HPDE6-E6E7 (cell line): ENCODE measurements around the gene IFNL4.
"Not testable (repeated sequence)": the region's sequence is repeated elsewhere in the genome, so short reads cannot be mapped to it uniquely, and the experiment has no call there.

ENCODE experiments used
- DNase-seq: peaks from one replicate; pipeline ENCODE4 v3.0.0; 2011; ENCODE audit warnings: missing footprints; ENCODE audit errors: extremely low spot score

IFNL4 gene

GRCh38 chr19:39223703-39224279, 24.9 kb downstream of the IFNL4 start:
- DNase-seq, result peak; percentile 48

GRCh38 chr19:39219108-39219507, 29.5 kb downstream of the IFNL4 start:
- DNase-seq, result not testable (repeated sequence)

DNA sequence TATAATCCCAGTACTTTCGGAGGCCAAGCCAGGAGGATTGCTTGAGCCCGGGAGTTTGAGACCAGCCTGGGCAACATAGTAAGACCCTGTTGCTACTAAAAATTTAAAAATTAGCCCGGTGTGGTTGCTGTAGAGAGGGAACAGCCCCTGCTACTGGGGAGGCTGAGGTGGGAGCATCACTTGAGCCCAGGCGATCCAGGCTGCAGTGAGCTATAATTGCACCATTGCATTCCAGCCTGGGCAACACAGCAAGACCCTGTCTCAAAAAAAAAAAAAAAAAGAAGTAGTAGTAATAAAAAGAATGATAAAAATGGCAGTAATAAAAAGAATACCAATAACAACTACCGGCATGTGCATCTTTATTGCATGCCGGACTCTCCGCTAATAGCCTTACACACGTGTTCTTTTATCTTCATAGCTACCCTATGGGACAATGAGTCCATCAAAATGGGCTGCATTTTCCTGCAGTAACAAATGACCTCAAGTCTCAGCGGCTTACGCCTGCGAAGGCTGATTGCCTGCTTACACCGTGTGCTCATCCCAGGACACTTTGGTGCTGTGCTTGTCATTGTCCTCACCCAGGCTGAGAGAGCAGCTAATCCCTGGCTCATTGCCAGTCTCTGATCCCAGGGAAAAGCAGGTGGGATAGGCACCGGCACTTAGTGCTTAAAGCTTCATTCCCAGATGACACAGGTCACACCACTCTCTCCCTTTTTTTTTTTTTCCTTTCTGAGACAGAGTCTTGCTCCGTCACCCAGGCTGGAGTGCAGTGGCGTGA, 30.2 kb downstream of the IFNL4 start:
- DNase-seq, result no peak

DNA sequence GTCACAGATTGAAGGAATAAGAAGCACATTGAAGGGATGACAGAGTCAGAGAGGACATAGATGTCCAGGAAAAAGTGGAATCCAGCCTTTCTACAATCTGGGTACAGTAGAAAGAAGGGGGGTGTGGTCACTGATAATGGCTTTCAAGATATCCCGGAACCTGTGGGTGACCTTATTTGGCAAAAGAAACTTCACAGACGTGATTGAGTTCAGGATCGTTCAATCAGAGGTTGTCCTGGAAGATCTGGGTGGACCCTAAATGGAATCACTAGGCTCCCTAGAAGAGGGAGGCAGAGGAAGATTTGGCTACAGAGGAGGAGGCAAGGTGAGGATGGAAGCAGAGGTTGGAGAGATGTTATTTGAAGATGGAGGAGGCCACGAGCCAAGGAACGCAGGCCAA, 31.6 kb downstream of the IFNL4 start:
- no peak for DNase-seq

GRCh38 chr19:39215323-39215722, 33.3 kb downstream of the IFNL4 start:
- DNase-seq, result not testable (repeated sequence)

DNA sequence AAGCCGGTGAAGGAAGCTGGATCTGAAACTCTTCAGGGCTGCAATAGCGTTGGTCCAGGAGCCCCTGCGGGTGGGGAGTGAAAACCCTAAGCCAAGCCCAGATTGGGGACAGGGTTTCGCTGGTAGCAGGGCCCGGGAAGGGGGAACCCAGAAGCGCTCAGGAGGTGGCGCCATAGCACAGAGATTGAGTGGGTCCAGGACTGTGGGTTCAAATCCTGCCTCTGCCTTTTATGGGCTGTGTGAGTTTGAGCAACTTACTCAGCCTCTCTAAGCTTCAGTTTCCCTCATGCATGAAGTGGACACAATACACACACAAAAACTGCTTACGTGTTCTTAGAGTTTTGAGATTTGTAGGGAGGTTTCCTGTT, 36.3 kb downstream of the IFNL4 start:
- DNase-seq, result no peak

DNA sequence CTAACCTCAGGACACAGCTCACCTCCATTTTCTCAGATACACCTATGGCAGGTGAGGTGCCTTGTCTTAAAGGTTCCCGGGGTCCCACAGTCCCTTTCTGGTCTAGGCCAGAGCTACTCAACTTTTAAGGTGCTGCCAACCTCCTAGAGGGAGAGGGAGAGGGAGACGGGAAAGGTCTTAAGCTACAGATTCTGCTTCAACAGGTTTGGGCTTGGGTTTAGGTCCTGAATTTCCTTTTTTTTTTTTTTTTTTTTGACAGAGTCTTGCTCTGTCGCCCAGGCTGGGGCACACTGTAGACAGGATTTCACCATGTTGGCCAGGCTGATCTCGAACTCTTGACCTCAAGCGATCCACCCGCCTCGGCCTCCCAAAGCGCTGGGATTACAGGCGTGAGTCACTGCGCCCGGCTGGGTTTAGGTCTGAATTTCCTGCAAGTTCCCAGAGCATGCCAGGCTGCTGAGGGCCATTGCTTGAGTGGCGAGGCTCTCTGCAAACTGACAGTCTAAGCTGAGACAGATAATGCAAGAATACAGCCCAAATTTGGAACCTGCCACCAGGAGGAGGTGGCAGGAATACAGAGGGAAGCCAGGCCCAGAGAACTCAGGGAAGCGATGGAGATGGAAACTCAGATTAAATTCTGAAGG, 36.8 kb downstream of the IFNL4 start:
- no peak for DNase-seq

DNA sequence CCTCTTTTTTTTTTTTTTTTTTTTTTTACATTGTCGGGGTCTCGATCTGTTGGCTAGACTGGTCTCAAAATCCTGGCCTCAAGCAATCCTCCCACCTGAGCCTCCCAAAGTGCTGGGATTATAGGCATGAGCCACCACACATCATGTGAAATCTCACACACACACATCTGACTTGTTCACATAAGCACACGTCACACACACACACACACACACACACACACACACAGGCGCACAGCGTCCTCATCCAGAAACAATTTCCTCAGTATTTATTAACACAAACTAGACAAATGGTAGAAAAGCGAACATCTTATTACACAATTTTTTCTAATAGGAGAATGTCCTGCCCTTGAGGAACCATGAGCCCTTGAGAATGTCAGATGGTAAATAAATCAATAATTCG, 39.5 kb downstream of the IFNL4 start:
- DNase-seq, result no peak

- DNase-seq, result no peak
These were observed 40.4 kb downstream of the IFNL4 start for GRCh38 chr19:39208175-39208795.

GRCh38 chr19:39207293-39207836, 41.3 kb downstream of the IFNL4 start:
- DNase-seq, result no peak

- no peak for DNase-seq
These were observed 42.5 kb downstream of the IFNL4 start for GRCh38 chr19:39206122-39206521.

- no peak for DNase-seq
These were observed 43.2 kb downstream of the IFNL4 start for GRCh38 chr19:39205449-39205764.

GRCh38 chr19:39203372-39204341, 45.0 kb downstream of the IFNL4 start, which contains the start of gene SYCN:
Gene SYCN, minus strand, starts transcription at chr19:39204263. Its CDS starts 9 bp downstream, at chr19:39204254.
- DNase-seq, result no peak

- no peak for DNase-seq
These were observed 45.7 kb downstream of the IFNL4 start for GRCh38 chr19:39202998-39203355.

GRCh38 chr19:39200803-39201115, 47.9 kb downstream of the IFNL4 start:
- DNase-seq, result no peak

- no peak for DNase-seq
These were observed 48.4 kb downstream of the IFNL4 start for GRCh38 chr19:39200066-39200802.

- no peak for DNase-seq
These were observed 49.6 kb downstream of the IFNL4 start for GRCh38 chr19:39199025-39199424.

DNA sequence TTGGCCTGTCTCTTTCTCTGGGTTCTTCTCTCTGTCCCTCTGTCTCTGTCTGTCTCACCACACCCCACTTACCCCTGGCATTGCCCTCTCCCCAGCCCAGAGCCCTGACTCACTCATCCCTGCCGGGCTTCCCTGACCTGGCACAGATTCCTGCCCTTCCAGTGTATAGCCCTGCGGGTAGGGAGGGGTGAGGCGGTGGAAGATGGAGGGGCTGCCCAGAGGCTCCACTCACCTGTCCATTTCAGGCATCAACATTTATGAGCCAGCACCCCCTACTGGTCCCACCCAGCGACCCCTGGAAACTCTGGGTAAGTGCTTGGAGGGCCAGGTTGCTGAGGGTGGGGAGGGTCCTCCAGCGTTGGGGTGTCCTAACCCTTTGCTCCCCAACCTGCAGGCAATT, 50.8 kb downstream of the IFNL4 start:
- DNase-seq, result no peak

GRCh38 chr19:39196860-39197562, 51.6 kb downstream of the IFNL4 start, which contains the start of gene NCCRP1:
Gene NCCRP1, plus strand, starts transcription at chr19:39196964. Its CDS starts 19 bp downstream, at chr19:39196983.
- no peak for DNase-seq

DNA sequence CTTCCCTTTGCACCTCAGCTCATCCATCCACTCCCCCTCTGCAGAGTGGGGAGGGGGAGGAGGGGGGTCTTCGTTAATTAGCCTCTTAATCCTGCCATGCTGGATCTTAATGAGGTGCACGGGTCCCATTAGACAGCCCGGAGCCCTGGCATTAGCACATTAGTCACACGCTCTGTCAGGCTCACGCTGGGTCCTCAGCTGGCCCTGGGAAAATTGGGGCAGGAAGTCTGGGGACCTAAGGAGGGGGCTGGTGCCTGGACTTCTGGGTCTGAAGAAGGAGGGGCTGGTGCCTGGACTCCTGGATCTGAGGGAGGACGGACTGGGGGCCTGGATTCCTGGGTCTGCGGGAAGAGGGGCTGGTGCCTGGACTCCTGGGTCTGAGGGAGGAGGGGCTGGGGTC, 52.3 kb downstream of the IFNL4 start:
- no peak for DNase-seq
